ENCODE measurements around the gene SLC25A29. TPM values are rescaled to one million over a fixed set of nuclear protein-coding genes. Genes with fewer than 3 reads are reported as not detected.
A peak's percentile ranks its signal among the peaks of the same experiment; 100 is the strongest.

The SLC25A29 gene
- total RNA-seq, 3 donors from 2014 or later, result 40.2 to 119 (median 110) TPM

GRCh38 chr14:100294213-100294962 lies 11.9 kb downstream of the SLC25A29 start:
- no peak for TF ChIP-seq CTCF (IDR thresholded peaks at IDR 0.05)
- TF ChIP-seq POLR2AphosphoS5 (IDR thresholded peaks at IDR 0.05), result no peak
- TF ChIP-seq POLR2A (IDR thresholded peaks at IDR 0.05), result no peak
- no peaks in the 10 kb centered on the region for H3K27me3 ChIP-seq
- intact Hi-C loops (cut with DNase I; ENCODE audit: low total_unique reads), result no loop called here
- no peaks in the 10 kb centered on the region for H3K36me3 ChIP-seq
- H3K9me3 ChIP-seq, result no peaks in the 10 kb centered on the region
- no peak for DNase-seq (ENCODE audit: low spot score in 2 of 2)
- H3K4me1 ChIP-seq, result peaks cover 0 to 9% of the 10 kb centered on the region in 2 donors
- peak overlapping the region; percentile 6 to 40 for H3K27ac ChIP-seq
- no peak overlapping the region for H3K4me3 ChIP-seq

GRCh38 chr14:100293497-100294212 lies 12.6 kb downstream of the SLC25A29 start:
- H3K27ac ChIP-seq, result peak overlapping the region in 1 of 2 donors; percentile 6
- intact Hi-C loops (cut with DNase I; ENCODE audit: low total_unique reads), result no loop called here
- no peak for DNase-seq (ENCODE audit: low spot score in 2 of 2)

GRCh38 chr14:100292776-100293461 lies 13.3 kb downstream of the SLC25A29 start:
- H3K4me3 ChIP-seq, result no peak overlapping the region
- H3K9me3 ChIP-seq, result no peaks in the 10 kb centered on the region
- intact Hi-C loops (cut with DNase I; ENCODE audit: low total_unique reads), result no loop called here
- peaks cover 0 to 9% of the 10 kb centered on the region in 2 donors for H3K4me1 ChIP-seq
- H3K27me3 ChIP-seq, result no peaks in the 10 kb centered on the region
- H3K36me3 ChIP-seq, result no peaks in the 10 kb centered on the region
- TF ChIP-seq POLR2A (IDR thresholded peaks at IDR 0.05), result no peak
- no peak for TF ChIP-seq POLR2AphosphoS5 (IDR thresholded peaks at IDR 0.05)
- no peak for TF ChIP-seq CTCF (IDR thresholded peaks at IDR 0.05)
- DNase-seq (ENCODE audit: low spot score in 2 of 2), result peak in 1 of 2 donors; percentile 19
- peak overlapping the region in 1 of 2 donors; percentile 21 for H3K27ac ChIP-seq

More at GRCh38 chr14:100293497-100294212, 12.6 kb downstream of the SLC25A29 start:
- peaks cover 0 to 9% of the 10 kb centered on the region in 2 donors for H3K4me1 ChIP-seq
- H3K36me3 ChIP-seq, result no peaks in the 10 kb centered on the region
- no peaks in the 10 kb centered on the region for H3K27me3 ChIP-seq
- no peaks in the 10 kb centered on the region for H3K9me3 ChIP-seq
- no peak for TF ChIP-seq CTCF (IDR thresholded peaks at IDR 0.05)
- TF ChIP-seq POLR2AphosphoS5 (IDR thresholded peaks at IDR 0.05), result no peak
- no peak for TF ChIP-seq POLR2A (IDR thresholded peaks at IDR 0.05)
- H3K4me3 ChIP-seq, result no peak overlapping the region

- Histone ChIP-seq H3K4me1 (peaks cover 0 to 7% of the 10 kb centered on the region in 2 donors), H3K27me3 (no peaks in the 10 kb centered on the region), H3K9me3 (no peaks in the 10 kb centered on the region), H3K36me3 (no peaks in the 10 kb centered on the region), H3K4me3 (no peak overlapping the region), H3K27ac (no peak overlapping the region)
- intact Hi-C loops (cut with DNase I; ENCODE audit: low total_unique reads), result no loop called here
- TF ChIP-seq CTCF (IDR thresholded peaks at IDR 0.05), result no peak
- no peak for TF ChIP-seq POLR2A (IDR thresholded peaks at IDR 0.05)
- TF ChIP-seq POLR2AphosphoS5 (IDR thresholded peaks at IDR 0.05), result no peak
- no peak for DNase-seq (ENCODE audit: low spot score in 2 of 2)
Measured at GRCh38 chr14:100292301-100292775, 13.9 kb downstream of the SLC25A29 start.

All from breast epithelium (tissue), 4 donors.